Measurements from ENCODE around the gene CD96.

DNA sequence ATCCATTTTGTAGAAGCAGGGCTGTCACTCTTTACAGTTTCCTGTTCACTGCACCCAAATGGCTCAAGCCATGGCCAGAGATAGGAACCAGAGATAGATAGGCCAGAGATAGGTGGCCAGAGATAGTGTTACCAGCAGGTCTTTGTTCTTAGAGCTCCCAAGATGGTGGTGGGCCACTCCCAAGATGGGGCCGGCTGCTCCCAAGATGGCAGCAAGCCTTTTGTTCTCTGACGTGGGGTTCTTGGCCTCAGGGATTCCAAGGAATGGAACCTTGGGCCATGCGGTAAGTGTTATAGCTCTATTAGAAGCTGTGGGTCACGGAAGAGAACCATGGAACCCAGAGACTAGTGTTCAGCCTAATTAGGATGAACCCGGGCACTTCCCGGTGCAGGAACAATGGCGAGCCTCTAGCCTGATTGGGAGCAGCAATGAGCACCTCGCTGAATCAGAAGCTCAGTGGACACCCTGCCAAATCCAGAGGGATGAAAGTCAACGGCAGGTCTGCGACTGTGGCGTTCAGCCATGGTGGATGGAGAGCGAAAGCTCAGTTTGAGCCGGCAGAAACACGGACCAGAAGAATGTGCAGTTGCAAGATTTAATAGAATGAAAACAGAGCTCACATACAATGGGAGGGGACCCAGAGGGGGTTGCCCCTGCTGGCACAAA, 45.0 kb upstream of the CD96 start:
- TF ChIP-seq POLR2A (IDR thresholded peaks at IDR 0.05) (no peak), POLR2AphosphoS5 (IDR thresholded peaks at IDR 0.05) (no peak)
- TF ChIP-seq, protein P1, sequence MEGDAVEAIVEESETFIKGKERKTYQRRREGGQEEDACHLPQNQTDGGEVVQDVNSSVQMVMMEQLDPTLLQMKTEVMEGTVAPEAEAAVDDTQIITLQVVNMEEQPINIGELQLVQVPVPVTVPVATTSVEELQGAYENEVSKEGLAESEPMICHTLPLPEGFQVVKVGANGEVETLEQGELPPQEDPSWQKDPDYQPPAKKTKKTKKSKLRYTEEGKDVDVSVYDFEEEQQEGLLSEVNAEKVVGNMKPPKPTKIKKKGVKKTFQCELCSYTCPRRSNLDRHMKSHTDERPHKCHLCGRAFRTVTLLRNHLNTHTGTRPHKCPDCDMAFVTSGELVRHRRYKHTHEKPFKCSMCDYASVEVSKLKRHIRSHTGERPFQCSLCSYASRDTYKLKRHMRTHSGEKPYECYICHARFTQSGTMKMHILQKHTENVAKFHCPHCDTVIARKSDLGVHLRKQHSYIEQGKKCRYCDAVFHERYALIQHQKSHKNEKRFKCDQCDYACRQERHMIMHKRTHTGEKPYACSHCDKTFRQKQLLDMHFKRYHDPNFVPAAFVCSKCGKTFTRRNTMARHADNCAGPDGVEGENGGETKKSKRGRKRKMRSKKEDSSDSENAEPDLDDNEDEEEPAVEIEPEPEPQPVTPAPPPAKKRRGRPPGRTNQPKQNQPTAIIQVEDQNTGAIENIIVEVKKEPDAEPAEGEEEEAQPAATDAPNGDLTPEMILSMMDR (IDR thresholded peaks at IDR 0.05) = no peak

Measured in breast epithelium (tissue), 3 donors.